Measurements from ENCODE around the gene CAMP. TPM values are rescaled to one million over a fixed set of nuclear protein-coding genes. Genes with fewer than 3 reads are reported as not detected.
A peak's percentile ranks its signal among the peaks of the same experiment; 100 is the strongest.

Gene CAMP
- total and polyA plus RNA-seq, 7 donors, result 0.09 to 0.49 TPM; not detected in 5

DNA sequence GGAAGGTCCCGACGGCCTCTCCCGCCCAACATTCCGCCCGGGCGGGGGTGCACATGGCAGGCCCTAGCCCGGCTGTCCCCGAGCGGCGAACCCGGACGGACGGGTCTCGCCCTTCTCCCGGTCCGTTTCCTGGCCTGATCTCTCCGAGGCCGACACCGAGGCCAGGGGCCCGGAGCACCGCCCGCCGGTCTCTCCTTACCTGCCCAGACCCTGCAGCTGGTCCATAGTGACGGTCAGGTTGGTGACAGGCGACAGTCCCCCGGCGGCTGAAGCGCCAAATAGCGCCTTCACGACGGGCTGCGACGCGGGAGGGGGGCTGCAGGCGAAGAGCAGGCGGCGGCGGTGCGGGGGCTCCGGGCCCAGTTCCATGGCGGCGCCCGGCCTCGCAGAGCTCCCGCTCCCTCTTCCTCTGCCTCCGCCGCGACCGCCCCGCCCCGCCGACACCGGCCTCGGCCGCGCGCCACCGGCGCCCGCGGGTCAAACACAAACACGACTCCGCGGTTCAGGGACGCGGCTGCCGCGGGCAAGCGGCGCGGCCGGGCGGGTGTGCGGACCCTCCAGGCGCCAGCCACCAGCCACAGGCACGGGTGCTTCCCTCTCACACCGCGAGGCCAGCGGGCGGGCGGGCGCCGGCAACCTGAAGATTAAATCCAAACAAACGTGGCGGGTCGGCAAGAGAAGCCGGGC is 35.6 kb upstream of the CAMP start:
- Histone ChIP-seq H3K4me1 (peaks cover 9% of the 10 kb centered on the region), H3K36me3 (ENCODE audit: insufficient read depth in 1 of 2, low read depth in 1 of 2) (no peaks in the 10 kb centered on the region), H3K27ac (peak overlapping the region; percentile 19), H3K9me3 (no peaks in the 10 kb centered on the region), H3K4me3 (peak overlapping the region; percentile 75), H3K27me3 (ENCODE audit: insufficient read depth in 3 of 3, low read length in 2 of 3) (no peaks in the 10 kb centered on the region)
- ATAC-seq (peak; percentile 43 to 75 (median 58)), DNase-seq (peak in 1 of 2 donors; percentile 86)
- 1% methylated on average over 43 to 87 of the region's 87 CpGs for WGBS, 3 donors
- intact Hi-C loops (cut with DNase I), result no loop called here
- TF ChIP-seq, protein P1, sequence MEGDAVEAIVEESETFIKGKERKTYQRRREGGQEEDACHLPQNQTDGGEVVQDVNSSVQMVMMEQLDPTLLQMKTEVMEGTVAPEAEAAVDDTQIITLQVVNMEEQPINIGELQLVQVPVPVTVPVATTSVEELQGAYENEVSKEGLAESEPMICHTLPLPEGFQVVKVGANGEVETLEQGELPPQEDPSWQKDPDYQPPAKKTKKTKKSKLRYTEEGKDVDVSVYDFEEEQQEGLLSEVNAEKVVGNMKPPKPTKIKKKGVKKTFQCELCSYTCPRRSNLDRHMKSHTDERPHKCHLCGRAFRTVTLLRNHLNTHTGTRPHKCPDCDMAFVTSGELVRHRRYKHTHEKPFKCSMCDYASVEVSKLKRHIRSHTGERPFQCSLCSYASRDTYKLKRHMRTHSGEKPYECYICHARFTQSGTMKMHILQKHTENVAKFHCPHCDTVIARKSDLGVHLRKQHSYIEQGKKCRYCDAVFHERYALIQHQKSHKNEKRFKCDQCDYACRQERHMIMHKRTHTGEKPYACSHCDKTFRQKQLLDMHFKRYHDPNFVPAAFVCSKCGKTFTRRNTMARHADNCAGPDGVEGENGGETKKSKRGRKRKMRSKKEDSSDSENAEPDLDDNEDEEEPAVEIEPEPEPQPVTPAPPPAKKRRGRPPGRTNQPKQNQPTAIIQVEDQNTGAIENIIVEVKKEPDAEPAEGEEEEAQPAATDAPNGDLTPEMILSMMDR (IDR thresholded peaks at IDR 0.05), result no peak

DNA sequence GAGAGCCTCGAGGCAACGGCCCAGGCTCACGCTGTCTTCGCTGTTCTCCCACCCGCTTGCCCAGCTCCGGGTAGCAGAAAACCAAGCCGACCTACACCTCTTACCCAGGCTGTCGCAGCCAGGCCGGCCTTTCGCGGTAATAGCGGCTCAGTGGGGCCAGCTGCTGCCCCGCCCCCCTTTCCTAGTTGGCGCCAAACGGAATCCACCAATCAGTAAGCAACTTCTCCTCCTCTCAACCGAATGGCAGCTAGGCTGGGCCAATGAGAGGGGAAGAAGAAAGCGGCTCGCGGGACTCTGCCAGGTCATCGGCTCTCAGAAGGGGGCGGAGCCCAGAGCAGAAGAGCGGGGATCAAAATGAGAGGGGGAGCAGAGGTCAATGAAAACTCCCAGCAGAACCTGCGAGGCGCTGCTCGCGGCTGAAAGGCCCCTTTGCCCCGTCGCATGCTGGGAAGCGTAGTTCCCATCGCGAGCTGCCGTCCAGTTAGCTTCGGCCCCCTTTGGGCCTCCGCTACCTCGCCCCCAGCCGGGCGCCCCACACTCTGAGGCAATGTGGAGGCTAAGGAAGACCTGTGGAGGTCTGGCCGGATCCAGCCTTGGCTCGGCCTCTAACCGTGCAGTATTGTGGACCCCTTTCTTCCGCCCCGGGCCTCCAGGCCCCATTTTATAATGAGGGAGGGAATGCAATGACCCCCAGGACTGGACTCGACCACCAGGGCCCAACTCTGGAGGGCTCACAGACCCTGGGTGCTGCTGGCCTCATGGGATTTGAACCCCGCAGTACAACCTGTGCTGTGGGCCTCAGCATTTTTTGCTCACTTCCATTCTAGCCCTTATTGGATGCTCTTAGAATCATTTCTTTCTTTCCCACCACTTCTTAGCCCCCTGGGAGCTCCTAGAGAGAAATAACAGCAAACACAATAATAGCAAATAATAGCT is 34.8 kb upstream of the CAMP start, which contains the start of gene CDC25A:
Gene CDC25A, minus strand, starts transcription at position 152 of the 936 bp plus-strand sequence. CDS start 470 bp downstream, outside the sequence.
- Histone ChIP-seq H3K4me1 (peaks cover 9% of the 10 kb centered on the region), H3K36me3 (ENCODE audit: insufficient read depth in 1 of 2, low read depth in 1 of 2) (no peaks in the 10 kb centered on the region), H3K4me3 (peak within 1 kb of the TSS; percentile 75), H3K9me3 (no peaks in the 10 kb centered on the region), H3K27me3 (ENCODE audit: insufficient read depth in 3 of 3, low read length in 2 of 3) (no peaks in the 10 kb centered on the region), H3K27ac (peak within 1 kb of the TSS; percentile 19)
- peak; percentile 98 to 99 (median 98) for ATAC-seq
- TF ChIP-seq, protein P1 (IDR thresholded peaks at IDR 0.05), result no peak
- DNase-seq, result peak; percentile 95 to 98
- 8% methylated on average over 38 to 44 of the region's 44 CpGs for WGBS, 3 donors
- intact Hi-C loops (cut with DNase I), result no loop called here

DNA sequence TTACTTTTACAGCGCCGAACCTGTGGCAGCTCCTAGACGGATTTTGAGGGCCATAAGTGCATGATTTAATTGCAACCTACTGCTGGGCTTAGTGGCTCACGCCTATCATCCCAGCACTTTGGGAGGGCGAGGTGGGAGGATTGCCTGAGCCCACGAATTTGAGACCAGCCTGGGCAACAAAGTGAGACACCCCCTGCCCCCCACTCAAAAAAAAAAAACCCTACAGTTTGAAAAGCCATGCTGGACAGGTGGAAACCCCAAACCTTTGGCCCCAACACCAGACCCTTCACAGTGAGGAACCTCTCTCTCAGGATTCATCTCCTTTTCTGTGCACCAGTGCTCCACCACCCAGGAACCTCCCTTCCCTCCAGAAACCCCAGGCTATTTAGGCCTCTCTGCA is 34.0 kb upstream of the CAMP start:
- H3K27me3 ChIP-seq (ENCODE audit: insufficient read depth in 3 of 3, low read length in 2 of 3), result no peaks in the 10 kb centered on the region
- 83 to 92% (median 91%) methylated on average over 6 of the region's 6 CpGs for WGBS, 3 donors
- no peak for ATAC-seq
- peaks cover 9% of the 10 kb centered on the region for H3K4me1 ChIP-seq
- no peak overlapping the region for H3K4me3 ChIP-seq
- no peak overlapping the region for H3K27ac ChIP-seq
- no peaks in the 10 kb centered on the region for H3K9me3 ChIP-seq
- no peaks in the 10 kb centered on the region for H3K36me3 ChIP-seq (ENCODE audit: insufficient read depth in 1 of 2, low read depth in 1 of 2)
- intact Hi-C loops (cut with DNase I), result no loop called here
- TF ChIP-seq, protein P1 (IDR thresholded peaks at IDR 0.05), result no peak
- DNase-seq, result no peak

DNA sequence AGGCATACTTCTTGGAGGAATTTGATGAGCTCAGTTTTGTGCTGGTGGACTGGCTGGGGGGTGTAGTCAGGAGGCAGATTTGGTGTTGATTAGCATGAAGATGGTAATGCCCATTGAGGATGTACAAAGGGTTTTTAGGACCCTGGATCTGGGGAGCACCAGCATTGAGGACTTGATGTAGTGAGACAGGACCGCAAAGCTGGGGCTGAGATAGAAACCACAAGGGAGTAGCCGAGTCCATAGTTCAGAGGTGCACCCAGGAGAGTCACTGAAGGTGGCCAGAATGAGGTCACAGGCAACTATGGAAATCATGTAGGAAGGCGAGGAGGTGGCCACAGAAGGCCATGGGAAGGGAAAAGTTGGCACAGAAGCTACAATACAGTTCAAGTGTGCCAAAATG is 32.4 kb upstream of the CAMP start:
- intact Hi-C loops (cut with DNase I), result loop anchor here in 1 of 2 donors (5.0 kb wide), 1 partner anchor 246 kb away; no protein-coding TSS in a partner anchor
- Histone ChIP-seq H3K4me3 (no peak overlapping the region), H3K9me3 (no peaks in the 10 kb centered on the region), H3K4me1 (peaks cover 9% of the 10 kb centered on the region), H3K36me3 (ENCODE audit: insufficient read depth in 1 of 2, low read depth in 1 of 2) (no peaks in the 10 kb centered on the region), H3K27me3 (ENCODE audit: insufficient read depth in 3 of 3, low read length in 2 of 3) (no peaks in the 10 kb centered on the region), H3K27ac (no peak overlapping the region)
- DNase-seq (no peak), ATAC-seq (no peak)
- 79 to 86% (median 81%) methylated on average over 3 of the region's 3 CpGs for WGBS, 3 donors
- TF ChIP-seq, protein P1 (IDR thresholded peaks at IDR 0.05), result no peak

All from psoas muscle (tissue), 8 donors.